Head of caudate nucleus (tissue), 42 donors: ENCODE data around the gene DAPK1.

Source experiments
- DNase-seq, 42 donors: peaks; one replicate each; pipeline versions ENCODE4 v3.0.0 to v3.0.0-alpha.2; 2020 to 2021; ENCODE audit warnings: mixed read lengths in 7 of 42
- intact Hi-C: fragments of 100-400 bp; cut with DNase I; formaldehyde crosslinking; loops from one replicate; pipeline ENCODE4 v1.15.0; 2022

DAPK1 gene

DNA sequence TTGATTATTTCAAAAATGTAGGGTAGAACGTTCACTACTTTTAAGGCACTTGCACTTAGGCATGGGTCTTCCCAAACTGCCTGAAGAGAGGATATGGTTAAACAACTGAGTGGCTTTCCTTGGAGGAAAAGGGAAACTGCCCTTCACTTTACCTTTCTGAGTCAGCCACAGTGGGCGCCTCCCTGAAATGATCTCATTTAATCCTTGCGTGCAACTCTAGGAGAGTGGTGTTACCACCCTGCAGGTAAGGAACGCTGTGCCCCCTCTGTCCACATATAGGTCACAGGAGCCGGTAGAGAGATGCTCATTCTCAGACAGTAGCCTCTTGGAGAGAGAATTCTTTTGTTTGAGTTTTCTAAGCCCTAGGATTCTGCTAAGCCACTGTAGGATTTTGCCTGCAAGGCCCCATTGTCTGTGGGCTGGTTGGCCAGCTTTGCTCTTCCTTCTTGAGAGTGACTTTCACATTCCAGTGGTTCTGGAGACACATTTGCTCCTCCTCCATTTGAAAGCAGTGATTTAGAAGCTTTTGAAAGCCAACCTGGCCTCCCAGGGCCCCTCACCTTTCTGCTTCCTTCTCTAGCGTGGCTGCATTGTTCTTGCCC, 118.0 kb downstream of the DAPK1 start:
- intact Hi-C loops: no loop called here

GRCh38 chr9:87618226-87618625, 120.6 kb downstream of the DAPK1 start:
- intact Hi-C loops: no loop called here
- peak in 1 of 42 donors; percentile 17 for DNase-seq

More for the DNA sequence above, 118.0 kb downstream of the DAPK1 start:
- DNase-seq: no peak

GRCh38 chr9:87618931-87619330, 121.3 kb downstream of the DAPK1 start:
- intact Hi-C loops: no loop called here
- peak in 5 of 42 donors; percentile 38 to 65 (median 56) for DNase-seq

DNA sequence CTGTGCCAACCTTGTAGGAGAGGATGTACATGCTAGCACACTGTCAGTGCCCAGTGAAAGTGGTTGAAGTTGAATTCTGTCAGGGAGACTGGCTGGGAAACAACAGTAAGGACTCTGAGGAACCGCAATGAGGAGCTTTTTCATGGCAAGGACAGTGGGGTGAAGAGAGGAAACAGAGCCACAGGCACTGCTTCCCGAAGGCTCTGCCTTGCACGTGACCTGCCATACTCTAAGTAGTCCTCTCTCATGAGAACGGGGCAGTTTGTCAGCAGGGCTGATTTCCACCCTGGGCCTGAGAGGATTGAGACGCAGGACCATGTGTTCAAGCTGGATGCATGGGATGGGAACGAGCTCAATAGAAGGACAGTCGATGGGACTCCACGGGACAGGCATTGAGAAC, 121.7 kb downstream of the DAPK1 start:
- intact Hi-C loops: no loop called here
- no peak for DNase-seq

DNA sequence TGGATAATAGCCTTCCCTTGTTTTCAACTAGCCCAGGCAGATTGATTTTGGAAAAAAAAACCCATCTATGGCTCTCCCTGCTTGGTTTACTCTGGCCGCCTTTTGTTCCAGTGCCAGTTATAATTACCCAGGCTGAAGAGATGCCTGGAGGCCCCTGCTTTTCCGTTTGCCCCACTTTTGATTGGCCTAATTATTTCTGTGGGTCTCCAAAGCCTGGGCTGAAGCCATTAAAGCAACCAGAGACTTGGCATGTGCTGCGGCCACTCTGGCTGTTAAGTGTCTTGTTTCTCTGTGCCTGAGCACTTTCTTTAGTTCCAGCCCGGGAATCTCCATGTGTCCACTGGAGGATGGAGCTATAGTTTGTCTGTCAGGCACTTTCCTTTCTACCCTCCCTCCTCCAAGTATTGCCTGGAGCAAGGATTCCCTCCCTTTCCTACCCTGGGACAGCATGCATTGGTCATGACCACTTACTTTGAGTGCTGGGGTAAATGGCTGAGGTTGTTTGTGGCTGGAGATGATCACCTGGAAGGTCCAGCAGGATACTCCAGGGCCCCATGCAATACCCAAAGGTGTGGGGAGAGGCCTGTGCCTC, 123.2 kb downstream of the DAPK1 start:
- DNase-seq: peak in 21 of 42 donors; percentile 29 to 73 (median 54)
- intact Hi-C loops: no loop called here

DNA sequence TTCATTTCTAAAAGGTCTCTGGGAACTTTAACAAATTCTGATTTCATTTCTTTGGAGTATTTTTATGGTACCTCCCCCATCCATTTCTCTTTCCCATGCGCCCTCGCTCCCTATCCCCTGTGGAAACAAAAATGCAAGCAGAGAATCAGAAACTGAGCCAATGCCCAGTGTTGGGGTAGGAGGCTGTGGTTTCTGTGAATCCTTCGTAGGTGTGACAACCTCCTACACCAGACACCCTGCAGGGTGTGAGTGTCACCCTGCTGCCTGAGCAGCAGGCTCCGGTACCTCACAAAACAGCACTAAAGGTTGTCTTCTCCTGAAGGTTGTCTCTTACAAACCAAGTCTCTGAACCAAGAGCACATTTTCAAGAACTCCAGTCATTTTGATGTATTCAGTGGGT, 124.4 kb downstream of the DAPK1 start:
- DNase-seq: peak in 4 of 42 donors; percentile 34 to 74 (median 48)
- intact Hi-C loops: no loop called here

- no peak for DNase-seq
- intact Hi-C loops: no loop called here
Measured at GRCh38 chr9:87622923-87623322, 125.3 kb downstream of the DAPK1 start.

- DNase-seq: no peak
- intact Hi-C loops: no loop called here
Measured at GRCh38 chr9:87628346-87628745, 130.7 kb downstream of the DAPK1 start.

DNA sequence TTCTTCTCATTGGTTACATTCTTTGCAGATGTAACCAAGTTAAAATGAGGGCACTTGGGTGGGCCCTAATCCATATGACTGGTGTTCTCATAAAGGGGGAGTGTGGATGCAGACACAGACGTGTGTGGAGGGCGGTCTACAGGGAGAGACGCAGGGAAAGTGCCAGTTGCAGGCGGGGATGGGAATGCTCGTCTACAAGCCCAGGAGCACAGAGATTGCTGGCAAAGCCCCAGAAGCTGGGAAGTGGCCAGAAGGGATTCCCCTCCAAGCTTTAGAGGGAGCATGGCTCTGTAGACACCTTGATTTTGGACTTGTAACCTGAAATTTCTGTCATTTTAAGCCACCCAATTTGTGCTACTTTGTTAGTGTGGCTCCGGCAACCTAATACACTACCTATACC, 131.4 kb downstream of the DAPK1 start:
- DNase-seq: peak in 3 of 42 donors; percentile 23 to 33 (median 28)
- intact Hi-C loops: no loop called here

GRCh38 chr9:87630266-87630665, 132.6 kb downstream of the DAPK1 start:
- intact Hi-C loops: no loop called here
- DNase-seq: no peak

DNA sequence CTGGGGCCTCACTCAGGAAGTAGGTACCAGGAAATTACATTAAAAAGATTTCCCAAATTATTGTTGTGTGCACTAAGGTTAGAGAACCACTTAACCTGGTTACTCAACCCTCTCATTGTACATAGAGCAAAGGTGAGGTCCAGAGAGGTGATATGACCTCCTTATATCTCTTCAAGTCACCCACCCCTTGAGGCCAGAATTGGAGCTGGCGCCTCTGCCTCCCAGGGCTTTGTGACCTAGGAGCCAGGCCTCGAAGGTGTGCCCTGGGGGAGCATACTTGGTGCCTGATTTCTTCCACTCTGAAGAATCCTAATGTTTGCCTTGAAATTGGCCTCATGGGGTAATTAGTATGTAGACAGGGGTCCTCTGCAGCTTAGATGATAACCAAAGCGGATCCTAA, 133.2 kb downstream of the DAPK1 start:
- no peak for DNase-seq
- intact Hi-C loops: no loop called here

DNA sequence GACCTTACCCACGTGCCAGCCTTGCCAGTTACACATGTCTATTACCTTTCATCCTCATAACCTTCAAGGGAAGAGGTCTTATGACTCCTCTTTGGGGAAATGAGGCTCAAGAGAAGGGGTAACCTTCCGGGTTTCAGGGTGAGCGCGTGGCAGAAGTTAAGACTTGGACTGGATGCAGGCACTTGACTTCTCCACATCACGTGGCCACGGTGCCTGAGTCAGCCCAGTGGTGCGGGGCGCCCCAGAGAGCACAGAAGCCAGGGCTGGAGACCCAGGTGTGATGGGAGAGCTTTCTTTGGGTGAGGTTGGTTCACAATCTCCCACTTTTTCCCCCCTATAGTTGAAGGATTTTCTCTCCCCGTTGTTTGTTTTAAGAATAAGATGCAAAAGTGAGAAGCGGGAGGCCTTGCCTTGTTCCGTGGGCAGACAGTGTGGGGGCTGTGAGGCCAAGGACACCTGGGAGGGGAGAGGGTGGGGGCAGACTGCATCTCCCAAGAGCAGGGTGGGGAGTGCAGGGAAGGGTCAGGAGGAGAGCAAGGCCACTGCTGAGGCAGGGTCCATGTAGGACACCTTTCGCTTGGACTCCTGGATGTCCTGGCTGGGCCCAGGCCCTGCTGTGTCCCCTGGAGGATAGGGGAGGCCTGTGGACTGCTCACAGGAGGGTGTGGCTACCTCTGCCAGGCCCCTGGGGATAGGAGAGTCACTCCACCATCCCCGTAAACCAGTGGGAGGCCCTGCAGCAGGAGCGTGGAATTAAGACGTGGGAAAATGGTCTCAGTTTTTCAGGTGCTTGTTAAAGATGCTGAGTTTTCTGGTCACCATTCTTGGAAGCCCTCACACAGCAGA, 138.2 kb downstream of the DAPK1 start:
- intact Hi-C loops: no loop called here

DNA sequence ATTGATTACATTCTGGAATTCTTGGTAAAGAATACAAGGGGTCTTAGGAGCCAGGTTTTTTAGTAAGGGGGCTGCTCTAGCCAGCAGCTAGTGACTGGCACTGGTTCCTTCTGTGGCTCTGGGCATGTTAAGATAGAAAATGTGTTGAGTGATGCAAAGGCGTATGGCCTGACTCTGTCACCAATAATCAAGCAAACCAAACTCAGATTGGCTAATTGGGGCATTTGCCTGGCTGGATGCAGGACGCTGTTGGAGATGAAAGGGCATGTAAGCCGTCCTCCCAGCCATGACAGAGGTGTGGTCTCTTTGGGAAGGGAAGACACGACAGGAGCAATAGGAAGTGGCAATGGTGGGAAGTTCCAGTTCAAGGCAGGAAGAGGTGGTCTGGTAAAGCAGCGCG, 140.6 kb downstream of the DAPK1 start:
- DNase-seq: peak in 2 of 42 donors; percentile 2 to 20
- intact Hi-C loops: no loop called here

More for the DNA sequence above, 138.2 kb downstream of the DAPK1 start:
- peak in 1 of 42 donors; percentile 22 for DNase-seq

DNA sequence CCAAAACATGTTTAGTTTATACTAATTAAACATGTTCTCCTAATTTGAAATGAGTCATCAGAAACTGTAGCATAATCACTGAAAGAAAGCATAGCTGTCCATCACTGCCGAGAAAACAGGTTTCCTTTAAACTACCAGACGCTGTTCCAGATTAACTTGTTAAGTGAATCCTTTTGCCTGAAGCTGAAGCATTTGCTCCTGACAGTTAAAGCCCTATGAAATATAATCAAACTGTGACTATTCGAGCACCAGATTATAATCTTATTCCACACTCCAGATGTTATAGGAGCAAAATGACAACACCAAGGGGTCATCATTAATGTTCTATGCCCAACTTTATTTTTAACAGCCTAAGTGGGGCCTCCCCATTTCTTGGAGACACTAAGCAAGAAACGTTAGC, 142.3 kb downstream of the DAPK1 start:
- intact Hi-C loops: no loop called here
- DNase-seq: no peak

DNA sequence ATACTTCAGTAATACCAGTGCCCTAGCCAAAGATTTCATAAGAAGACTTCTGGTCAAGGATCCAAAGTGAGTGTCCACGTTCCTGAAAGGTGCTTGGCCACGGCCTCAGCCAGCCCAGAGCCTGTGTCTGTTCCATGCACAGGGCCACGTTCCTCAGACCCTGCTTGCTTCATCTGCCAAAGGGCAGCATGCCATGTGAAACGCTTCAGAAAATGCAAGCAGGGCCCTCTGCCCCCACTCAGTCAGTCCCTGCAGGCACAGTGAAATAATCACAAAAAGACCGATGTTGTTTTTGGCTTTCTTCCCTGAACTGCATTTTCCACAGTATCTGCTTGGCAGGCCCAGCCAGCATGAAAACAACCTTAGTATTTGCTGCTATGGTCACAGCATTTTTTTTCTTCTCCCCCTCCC, 142.7 kb downstream of the DAPK1 start:
- intact Hi-C loops: no loop called here
- peak in 2 of 42 donors; percentile 21 to 27 for DNase-seq

DNA sequence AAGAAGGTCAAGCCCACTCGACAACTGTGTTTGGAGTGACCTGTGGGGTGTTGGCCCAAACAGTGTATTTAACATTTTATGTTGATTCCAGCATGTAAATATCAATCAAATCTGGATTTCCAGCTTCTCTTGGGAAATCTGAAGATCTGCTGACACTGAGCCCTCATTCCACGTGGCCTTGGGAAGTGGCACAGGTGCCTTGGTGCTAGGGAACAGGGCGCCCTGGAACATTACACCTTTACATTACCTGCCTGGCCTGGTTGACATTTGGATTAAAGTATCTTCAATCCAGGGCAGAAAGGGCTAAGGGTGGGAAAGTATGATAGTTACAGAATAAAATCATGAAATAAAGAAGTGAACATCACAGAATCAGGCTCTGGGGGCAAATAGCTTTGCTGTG, 143.4 kb downstream of the DAPK1 start:
- intact Hi-C loops: no loop called here
- DNase-seq: peak in 2 of 42 donors; percentile 3 to 23

GRCh38 chr9:87642330-87643106, 144.9 kb downstream of the DAPK1 start:
- intact Hi-C loops: no loop called here
- peak in 2 of 42 donors; percentile 4 to 21 for DNase-seq

DNA sequence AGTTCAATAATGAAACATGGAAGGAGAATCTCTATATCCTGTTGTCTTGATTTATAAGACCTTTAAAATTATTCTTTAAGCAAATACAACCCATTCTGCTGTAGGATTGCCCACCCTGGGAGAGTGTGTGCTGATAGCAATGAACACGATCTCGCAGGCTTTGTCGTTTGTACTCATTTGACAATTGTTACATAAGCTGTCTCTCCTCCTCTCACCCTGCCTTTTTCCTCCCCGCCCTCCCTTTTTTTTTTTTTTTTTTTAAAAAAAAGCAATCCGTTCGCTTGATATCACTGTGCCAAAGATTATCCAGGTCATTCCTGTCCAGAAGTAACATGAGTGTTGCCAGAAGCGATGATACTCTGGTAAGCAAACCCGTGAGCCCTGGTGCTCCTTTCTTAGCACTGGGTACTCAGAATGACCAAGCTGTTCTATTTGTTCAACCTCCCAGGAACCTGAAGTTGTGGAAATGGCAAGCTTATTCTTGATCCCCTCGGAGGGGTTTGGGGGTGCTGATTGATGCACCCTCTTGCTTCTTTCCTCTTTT, 145.5 kb downstream of the DAPK1 start:
- intact Hi-C loops: no loop called here
- peak in 5 of 42 donors; percentile 1 to 64 (median 47) for DNase-seq
